Stimulated activated naive CD4-positive, alpha-beta T cell treated with Interleukin-2 at 50 U/mL for 16 hours (primary cell): Measurements from ENCODE around the gene PKD1.

Experiments used
- DNase-seq: peaks from one replicate; lab custom pipeline; 2025; lab: John Stamatoyannopoulos, UW

PKD1 gene

DNA sequence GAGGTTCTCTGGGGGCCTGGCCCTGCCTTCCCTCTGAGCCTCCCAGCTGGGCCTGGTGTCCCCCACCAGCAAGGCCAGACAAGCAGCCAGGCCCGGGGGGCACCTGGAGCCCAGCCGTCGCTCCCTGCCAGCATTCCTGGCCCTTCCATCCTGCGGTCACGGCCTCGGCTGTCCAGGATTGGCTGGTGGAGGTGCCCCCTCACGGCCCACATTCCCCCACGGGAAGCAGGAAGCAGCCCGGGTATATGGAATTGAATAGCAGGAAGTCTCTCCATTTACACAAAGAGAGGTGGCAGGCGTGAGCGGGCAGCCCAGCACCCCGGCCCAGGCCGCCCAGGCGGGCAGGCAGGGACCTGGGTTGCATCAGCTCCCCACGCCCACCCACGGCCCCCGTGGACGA lies 34.4 kb upstream of the PKD1 start:
- DNase-seq = no peak

DNA sequence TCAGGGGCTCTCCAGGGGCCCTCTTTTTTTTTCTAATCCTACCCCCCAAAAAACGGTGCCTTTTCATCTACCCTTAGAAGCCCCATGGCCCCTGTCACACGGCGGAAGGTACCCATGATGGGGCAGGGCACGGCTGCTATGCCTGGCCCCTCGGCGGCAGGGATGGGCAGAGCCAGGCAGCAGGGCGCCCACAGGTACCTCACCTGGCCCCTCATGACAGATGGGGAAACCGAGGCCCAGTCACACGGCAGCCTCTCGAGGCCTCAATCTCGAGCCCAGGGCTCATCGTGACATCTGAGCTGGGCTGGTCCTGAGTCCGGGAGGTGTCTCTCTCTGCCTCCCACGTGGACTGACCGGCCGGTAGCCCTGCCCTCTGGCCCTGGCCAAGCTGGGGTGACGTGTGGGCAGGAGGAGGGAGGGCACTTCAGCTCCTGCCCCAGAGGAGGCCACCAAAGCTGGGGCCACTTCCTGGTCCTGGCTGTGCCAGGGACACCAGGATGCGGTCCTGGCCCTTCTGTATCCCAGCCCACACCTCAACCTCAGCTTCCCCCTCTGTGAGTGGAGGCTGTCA lies 31.5 kb upstream of the PKD1 start:
- no peak for DNase-seq

DNA sequence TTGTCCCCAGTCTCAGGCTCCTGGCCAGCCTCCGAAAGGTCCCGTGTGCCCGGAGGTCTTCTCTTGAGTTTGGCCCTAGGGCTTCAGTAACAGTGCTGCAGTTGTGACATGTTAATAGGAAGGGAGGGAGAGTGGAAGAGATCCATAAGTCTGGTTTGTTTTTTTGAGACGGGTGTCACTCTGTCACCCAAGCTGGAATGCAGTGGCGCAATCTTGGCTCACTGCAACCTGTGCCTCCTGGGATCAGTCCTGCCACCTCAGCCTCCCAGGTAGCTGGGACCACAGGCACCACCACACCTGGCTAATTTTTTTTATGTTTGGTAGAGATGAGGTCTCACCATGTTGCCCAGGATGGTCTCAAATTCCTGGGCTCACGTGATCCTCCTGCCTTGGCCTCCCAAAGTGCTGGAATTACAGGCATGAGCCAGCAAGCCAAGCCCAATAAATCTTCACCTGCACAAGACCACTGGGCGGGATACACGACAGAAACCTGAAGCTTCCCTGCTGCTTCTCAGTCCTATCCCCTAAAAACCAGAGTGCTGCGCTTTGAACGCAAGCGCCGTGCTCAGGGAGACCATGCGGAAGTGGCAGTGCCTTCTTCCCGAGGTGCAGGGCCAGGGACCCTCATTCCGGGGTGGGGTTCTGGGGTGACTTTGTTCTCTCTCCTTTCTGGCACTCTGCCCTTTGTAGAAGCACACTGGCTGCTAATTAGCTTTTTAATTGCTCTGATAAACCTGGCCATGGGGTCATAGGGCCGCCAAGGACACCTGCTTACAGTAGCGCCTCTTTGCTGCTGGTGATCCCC lies 30.8 kb upstream of the PKD1 start:
- no peak for DNase-seq

DNA sequence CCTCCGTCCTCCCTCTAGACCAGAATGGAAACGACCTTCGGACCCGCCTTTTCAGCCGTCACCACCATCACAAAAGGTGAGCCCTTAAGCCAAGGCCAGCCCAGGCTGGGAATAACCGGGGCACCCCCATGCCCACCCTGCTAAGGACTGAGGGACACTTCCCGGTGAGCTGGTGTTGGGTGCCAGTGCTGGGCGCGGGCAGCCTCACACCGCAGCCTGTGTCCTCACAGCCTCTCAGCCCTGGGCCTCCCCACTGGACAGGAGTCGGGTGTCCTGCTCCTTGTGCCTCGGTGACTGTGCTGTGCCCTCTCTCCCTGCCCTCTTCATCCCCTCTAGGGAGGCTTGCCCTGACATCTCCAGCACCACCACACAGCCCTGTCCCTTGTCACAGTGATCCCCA lies 30.2 kb upstream of the PKD1 start:
- DNase-seq = no peak

DNA sequence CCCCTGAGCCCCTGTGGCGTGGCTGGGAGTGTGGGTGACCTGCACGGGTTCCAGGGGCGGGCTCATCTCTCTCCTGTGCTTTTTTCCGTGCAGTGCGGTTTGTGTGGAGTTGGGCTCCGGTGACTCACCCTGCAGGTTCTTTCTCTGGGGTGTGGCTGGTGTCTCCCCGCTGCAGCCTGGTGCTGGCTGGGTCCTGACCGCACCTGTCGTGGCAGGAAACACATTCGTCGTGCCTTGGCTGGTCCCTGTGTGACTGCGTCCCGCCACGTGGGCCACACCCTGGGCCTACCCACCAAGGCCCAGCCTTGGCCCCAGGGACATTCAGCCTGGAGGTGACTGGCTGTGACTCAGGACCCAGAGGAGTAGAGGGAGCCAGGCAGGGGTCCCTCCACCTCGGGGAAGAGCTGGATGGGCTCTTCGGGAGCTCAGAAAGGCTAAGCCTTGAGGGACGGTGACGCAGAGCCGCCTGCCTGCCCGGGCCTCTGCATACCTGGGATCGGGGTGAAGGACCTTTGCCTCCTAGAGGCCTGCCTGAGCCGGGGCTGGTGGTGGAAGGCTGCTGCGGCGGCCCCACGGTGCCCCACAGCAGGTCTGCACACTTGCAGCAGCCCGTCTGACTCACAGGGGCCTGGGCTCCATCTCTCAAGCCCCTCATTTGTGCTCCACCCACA lies 27.6 kb upstream of the PKD1 start:
- no peak for DNase-seq

DNA sequence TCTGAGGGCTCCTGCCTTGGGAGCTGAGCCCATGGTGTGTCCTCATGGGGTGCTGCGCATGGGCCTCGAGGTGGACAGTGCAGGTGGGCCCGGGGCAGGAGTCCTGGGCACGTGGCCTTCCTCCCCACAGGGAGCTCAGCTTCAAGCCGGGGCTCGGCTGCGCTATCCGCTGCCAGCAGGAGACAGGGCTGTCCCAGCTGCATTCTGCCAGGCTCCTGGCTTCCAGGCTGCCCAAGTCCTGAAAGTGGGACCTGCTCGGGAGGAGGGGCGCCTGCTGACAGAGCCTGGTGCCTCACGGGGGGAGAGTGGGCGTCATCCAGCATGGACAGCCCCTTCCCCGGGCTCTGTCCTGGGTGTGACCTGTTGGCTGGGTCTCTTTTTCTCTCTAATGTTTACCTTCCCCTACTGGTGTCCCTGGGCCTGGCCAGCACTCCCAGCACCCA lies 27.0 kb upstream of the PKD1 start:
- no peak for DNase-seq

DNA sequence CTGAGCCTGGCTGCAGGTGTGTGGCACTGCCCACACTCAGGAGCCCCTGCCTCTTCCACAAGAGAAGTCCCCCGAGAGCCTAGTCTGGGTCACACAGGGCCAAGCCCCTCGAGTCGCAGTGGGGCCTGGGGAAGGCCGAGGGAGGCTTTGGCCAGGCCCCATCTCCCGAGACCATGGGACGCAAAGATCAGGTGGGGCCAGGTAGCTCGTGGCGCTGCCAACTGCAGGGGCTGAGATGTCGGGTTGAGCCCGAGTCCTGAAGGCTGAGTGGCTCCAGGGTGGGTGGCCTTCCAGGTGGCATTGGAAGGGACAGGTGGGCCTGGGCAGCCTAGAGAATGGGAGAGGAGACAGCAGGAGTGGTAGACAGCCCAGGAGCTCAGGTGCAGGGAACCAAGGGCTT lies 26.2 kb upstream of the PKD1 start:
- no peak for DNase-seq

DNA sequence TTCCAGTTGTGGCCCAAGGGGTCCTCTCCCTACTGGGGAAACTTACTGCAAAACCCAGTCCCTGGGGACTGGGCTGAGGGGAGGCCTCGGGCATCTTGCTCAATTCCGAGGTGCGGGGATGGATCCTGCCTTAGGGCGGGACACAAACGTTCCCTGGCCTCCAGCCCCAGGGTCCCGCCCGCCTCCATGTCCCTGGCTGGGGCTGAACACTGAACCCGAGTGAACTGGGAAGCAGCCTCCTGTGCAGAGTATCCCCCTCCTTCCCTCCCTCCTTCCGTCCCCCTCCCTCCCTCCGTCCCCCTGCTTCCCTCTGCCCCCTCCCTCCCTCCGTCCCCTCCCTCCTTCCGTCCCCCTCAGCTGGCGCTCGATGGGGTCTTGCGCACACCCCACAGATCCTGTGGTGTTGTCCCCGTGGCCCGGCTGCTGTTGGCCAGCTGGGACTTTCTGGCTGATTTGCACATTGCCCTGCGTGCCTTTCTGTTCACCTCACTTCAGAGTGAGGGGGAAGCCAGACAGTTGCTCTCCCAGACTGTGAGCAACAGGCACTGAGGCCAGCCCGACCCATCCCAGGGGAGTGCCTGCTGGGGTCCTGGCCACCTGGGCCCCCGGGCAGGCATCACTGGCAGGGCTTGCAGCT lies 25.3 kb upstream of the PKD1 start:
- DNase-seq = no peak

DNA sequence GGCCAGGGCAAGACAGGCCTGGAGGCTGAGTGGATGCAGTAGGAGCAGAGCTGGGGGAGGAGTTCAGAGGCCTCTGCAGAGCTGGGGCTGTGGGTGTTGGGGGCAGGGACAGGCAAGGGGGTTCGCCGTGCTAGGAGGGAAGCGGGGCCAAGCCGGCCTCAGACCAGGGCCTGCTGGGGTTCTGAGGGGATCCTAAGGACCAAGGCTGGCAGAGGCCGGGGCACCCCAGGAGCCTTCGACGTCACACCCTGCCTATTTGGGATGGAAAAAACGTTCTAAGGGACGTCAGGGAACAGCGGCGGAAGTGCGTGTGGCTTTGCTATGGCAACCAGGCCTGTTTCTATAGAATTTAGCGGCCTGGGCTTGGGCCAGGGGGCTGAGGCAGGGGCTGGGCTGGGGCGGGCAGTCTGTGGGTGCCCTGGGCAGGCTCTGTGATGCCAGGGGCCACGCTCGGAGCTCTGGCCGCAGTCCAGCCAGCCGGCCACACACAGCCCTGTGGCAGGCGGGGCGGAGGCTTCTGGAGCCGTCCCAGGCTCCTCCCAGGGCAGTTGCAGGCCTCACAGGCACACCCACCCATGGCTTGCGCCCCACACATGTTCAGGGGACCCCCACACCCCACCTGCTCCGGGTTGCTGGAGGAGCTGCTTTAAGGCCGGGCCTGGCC lies 23.6 kb upstream of the PKD1 start:
- no peak for DNase-seq

DNA sequence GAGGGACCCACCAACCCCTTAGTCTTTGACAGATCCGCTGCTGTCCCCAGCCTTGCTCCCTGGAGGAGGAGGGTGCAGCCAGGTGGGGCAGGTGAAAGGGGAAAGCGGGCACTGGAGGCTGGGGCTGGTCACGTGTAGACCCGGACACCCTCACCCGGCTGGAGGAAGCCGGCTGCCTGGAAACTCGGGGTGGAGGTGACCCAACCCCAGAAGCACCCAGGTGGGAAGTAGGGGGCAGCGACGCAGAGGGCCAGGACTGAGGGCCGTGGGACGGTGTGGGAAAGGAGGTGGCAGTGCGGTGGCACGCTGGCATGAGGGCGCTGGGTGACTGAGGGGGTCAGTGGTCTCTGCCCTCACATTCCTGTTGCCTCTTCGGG lies 22.6 kb upstream of the PKD1 start:
- no peak for DNase-seq

DNA sequence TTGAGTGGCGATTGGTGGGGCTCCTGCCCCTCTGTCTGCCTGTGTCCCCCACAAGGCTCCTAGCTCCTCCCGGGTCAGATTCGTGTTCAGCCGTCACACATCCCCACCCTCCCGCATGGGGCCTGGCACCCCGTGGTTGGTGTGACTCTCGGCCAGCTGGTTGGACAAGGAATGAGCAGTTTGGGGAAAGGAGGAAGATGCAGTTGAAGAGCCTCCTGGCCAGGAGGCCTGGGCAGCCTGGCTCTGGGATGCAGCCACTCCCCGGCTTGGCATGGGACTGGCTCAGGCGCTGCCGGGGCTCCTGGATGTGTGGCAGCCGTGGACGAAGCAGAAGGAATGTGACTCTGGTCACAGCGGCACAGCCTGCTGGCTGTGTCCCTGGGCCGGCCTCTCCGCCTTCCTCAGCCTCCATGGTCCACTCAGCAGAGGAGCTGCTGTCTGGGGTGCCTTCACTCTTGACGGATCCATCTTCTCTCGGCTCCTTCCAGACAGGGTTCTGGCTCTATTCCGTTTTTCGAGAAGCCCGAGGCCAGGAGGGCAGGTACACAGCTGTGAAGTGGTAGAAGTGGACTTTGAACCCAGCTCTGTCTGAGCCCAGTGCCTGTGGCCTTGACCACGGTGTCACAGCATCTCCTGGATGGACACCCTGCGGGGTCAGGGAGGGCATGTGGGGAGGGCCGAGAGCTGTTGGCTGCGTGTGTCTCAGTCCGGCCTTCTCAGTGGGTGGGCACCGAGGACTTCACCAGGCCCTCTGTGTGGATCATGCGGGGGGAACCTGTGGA lies 22.0 kb upstream of the PKD1 start:
- DNase-seq = no peak

DNA sequence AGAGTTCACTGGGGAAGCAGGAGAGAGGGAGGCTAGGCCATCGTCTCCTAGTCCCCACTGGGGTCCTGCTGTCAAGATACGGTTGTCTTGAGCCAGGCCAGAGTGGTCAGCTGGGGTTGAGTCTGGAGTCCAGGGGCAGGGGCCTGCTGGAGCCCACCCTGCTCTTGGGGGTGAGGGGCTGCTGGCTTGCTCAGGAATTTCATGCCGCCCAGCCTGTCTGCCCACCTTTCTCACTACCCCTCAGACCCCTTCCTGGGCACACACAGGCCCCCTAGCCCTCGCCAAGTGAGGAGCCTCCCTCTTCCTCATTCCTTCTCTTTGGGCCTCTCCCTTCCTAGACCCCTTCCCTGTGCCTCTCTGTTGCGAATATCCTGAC lies 21.1 kb upstream of the PKD1 start:
- DNase-seq = no peak

DNA sequence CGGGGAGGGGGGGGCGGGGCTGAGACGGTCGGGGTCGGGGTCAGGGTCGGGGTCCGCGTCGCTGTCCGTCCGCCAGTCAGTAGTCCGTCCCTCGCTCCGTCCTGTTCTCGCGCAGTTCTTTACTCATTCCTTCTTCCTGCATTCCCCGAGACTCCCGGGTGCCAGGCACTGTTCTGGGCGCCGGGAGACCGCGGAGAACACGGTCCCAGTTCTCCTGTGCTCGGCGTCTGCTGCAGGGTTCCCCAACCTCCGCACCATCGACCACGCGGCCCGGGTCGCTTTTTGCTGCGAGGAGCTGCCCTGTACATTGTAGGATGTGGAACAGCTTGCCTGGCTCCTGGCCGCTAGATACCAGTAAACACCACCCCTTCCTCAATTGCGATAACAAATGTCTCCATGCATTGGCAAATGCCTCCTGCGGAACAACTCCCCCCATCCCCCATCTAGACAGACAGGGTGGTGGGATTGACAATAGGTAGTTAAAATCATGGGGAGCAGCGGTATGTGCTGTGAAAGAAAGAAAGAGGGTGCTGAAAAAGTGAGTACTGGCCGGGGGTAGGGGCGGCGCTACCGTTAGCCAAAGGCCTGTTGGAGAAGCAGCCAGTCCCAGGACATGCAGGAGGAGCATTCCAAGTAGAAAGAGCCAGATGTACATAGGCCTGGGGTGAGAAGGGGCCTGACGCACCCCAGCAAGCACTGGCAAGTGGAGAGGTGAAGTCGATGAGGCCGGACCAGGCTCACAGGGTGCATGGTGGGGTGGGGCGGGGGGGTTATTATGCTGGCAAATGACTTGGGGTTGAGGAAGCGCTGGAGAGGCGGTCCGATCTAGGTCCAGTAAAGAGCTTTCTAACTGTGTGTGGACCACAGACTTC lies 20.5 kb upstream of the PKD1 start:
- DNase-seq = no peak

DNA sequence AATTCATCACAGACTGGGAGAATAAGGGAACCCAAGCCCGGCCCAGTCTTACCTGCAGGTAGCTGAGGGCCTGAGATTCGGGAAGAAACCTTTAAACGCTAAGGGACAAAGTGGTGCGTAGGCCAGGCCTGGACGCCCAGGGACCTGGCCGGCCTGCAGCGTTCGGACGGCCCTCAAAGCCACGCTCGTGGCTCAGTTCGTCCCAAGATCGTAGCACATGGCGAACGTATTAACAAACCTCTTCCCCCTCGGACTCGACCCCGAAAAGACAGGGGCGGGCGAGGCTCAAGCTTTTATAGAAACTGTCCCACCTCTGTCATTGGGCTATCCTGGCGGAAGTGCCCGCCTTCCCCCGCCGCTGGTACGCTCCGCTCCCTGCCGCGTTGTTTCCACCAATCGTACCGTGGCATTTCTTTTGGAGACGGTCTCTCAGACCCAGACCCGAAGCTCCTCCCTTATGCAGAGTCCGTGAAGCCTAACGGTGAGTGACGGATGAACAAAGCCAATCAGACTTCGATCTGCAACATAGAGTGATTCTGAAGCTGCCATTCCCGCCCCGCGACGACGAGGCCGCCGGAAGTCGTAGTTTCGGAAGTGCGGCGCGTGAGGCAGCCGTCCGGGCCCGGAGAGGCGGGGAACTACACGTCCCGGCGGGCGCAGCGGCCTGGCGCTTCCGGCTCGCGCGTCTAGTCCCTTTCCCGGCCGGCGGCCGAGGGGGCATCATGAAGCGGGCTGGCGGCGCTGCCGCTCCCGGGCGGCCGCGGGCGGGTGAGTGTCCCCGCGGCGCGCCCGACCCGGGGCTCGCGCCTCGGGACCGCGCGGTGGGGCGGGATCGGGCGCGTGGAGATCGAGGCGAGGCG lies 19.6 kb upstream of the PKD1 start, which contains the start of gene TRAF7:
Gene TRAF7, plus strand, starts transcription at position 692 of the 860 bp plus-strand sequence. CDS start 8,139 bp downstream, outside the sequence.
- DNase-seq = peak; percentile 100

DNA sequence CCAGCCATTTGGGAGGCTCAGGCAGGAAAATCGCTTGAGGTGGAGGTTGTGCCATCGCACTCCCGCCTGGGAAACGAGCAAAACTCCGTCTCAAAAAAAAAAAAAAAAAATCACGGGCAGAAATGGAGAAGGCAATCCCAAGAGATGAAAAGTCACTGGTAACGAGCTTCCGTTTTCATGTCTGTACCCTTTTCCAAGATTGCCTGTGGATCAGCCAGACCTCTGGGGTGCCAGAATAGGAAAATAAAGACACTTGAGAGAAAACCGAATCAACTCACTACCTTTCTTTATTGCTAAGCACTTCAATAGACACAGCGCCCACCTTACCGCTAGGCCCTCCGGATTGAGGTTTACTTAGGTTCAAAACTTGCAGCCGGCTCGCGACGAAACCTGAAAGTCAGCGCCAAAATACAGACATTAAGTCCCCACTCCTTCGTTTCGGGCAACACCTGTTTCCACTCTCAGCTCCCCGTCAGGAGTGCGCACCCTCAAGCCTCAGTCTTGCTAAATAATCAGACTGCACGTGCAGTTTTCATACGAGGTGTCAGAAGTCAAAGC lies 18.9 kb upstream of the PKD1 start:
- peak; percentile 22 for DNase-seq

DNA sequence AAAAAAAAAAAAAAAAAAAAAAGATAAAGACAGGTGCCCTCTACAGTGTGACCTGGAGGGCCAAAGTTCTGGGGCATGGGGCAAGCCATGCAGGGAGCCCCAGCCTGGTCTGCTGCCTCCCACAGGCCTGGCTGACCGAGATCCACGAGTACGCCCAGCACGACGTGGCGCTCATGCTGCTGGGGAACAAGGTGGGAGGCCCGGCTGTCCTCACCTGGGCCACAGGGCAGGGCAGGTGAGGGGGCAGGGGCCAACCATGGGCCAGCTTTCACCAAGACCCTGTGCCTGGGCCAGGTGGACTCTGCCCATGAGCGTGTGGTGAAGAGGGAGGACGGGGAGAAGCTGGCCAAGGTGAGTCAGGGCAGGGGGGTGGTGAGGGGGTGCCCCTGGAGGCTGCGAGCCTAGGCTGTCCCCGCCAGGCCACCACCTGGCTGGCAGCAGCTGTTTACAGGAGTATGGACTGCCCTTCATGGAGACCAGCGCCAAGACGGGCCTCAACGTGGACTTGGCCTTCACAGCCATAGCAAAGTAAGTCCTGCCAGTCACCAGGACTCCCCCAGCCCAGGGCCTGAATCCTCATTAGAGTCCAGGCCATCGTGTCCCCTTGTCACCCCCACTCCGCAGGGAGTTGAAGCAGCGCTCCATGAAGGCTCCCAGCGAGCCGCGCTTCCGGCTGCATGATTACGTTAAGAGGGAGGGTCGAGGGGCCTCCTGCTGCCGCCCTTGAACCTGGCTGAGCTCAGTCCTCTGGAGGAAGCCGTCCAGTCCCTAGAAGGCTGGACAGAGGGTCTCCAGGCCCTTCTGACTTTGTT lies 17.2 kb upstream of the PKD1 start:
- DNase-seq = peak; percentile 38

DNA sequence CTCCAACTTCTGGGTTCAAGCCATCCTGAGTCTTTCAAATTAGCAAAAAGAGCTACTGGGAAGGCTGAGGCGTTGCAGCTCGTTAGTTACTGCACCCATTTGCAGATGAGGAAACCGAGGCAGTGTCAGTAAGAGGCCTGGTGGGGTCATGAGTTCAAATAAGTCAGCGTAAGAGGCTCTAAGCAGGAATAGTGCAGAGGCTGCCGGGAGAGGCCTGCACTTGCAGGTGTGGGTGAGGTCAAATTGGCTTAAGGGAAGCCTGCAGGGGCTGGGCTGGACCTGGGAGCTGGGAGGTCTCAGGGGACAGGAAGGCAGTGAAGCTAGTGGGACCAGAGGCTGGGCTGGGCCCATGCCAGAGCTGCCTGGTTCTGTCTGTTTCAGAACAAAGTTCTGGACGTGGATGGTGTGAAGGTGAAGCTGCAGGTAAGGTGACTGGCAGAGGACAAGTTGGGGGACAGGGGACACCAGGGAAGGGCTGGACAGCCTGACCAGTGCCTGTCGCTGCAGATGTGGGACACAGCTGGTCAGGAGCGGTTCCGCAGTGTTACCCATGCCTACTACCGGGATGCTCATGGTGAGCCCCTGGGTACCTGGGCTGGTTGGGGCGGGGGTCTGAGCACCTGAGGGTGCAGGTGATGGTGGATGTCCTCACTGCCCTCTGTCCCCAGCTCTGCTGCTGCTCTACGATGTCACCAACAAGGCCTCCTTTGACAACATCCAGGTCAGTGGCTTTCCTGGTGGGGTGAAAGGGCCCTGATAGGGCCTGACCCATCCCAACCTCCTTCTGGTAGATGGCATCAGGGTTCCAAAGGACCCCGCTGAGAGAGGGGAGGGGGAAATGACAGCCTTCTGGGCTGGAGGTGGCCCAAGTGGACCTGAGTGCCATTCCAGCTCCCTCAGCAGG lies 15.7 kb upstream of the PKD1 start:
- no peak for DNase-seq
